Esophagus muscularis mucosa (tissue), 3 donors: ENCODE results near the gene ZNF101.

Experiments
- CTCF ChIP-seq, 3 experiments: fragments of 200-600 bp in 2 of 3; fragments of 450-650 bp in 1 of 3; sonication (generic) in 2 of 3; IDR thresholded peaks; one replicate each; pipeline ENCODE4 v1.5.1; 2017 to 2019; ENCODE audit warnings: antibody characterized with exemption in 3 of 3, mild to moderate bottlenecking in 2 of 3, moderate library complexity in 1 of 3
- POLR2AphosphoS5 ChIP-seq, 2 donors: sonication (generic); formaldehyde crosslinking; IDR thresholded peaks; one replicate each; pipeline ENCODE4 v1.6.1; 2017; ENCODE audit warnings: antibody characterized with exemption in 2 of 2

GRCh38 chr19:19633711-19634515, 34.7 kb upstream of the ZNF101 start:
- TF ChIP-seq POLR2AphosphoS5 (IDR thresholded peaks at IDR 0.05) (no peak), CTCF (IDR thresholded peaks at IDR 0.05) (no peak)
